NCI-H526 (cell line): Measurements from ENCODE around the gene CNTRL.

Source experiments
- DNase-seq, 2 experiments: peaks; one replicate each; lab custom pipeline; 2025; lab: John Stamatoyannopoulos, UW

Gene CNTRL

DNA sequence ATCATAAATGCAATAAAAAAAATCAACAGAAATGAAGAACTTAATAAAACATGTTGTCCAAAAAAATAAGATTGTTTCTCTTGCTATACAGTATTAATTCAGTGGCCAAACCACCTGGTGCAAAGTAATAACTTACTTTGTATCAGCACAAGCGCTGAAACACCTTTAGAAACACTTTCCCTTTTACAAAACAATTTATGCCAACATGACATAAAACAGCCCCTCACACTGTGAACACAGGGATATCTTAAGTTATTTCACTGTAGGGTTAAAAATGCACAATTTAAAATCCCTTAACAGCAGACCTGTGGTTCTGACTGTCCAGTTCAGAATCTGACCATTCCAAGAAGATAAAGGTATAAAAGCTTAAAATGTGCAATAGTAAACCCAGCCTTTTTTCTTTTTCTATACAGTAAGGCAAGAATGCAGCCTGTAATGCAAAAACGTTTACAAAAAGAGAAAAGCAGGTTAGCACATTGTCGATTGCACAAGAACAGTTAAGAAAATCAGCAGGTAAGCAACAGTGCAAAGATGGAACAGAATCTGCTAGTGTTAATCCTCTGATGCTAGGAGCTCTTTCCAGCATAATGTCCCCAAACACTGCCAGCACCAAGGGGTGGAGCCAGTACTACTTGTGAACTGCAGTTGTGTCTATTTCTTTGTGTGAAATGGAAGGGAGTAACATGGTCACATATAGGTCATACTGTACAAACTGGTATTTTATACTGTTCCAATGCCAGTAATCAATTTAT, 105.4 kb downstream of the CNTRL start:
- no peak for DNase-seq

DNA sequence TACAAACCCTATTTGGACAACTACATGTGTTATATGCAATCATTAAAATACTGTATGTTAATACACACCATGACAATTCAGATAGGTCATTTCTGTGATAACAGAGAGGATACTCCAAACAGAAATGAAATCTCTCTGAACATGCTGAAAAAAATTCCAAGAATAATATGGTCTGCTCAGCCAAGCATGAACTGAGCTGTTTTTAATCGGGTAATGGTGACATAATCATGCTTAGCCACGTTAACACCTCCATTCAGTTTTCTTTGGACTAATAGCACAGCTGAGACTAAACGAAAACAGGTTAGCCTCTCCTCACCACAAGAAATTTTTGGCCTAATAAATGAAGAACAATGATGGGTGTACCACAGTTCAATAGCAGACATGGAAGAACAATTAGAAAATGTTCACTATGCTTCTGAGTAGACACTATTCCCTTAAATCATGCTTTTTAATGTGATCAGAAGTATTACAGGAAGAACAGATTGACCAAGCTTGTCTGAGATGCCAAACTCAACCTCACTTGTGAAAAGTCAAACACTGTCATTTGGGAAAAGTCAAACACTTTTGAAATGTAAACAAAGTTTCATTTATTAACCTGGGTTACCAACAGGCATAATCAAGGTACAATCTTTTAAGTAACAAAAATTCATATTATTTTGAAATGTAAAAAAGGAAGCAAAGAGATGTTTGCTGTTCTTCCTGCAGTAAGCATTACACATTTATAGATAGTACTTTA, 107.5 kb downstream of the CNTRL start:
- DNase-seq: no peak

DNA sequence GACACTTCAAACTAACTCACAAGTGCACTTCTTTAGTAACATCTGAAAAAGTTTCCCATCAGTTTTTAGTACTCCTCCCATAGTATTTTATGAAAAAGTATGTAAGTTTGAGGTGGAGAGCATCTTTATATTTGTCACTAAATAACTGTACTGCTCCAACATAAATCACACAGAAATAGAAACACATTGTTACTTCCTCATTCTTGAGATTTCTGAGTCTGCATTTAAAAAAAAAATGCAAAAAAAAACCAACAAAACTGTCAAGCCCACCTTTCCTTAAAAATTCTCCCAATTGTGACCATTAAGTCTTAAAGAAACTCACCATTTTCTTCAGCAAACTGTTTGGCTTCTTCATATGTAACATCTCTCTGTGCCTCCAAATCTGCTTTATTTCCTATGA, 108.2 kb downstream of the CNTRL start:
- no peak for DNase-seq

DNA sequence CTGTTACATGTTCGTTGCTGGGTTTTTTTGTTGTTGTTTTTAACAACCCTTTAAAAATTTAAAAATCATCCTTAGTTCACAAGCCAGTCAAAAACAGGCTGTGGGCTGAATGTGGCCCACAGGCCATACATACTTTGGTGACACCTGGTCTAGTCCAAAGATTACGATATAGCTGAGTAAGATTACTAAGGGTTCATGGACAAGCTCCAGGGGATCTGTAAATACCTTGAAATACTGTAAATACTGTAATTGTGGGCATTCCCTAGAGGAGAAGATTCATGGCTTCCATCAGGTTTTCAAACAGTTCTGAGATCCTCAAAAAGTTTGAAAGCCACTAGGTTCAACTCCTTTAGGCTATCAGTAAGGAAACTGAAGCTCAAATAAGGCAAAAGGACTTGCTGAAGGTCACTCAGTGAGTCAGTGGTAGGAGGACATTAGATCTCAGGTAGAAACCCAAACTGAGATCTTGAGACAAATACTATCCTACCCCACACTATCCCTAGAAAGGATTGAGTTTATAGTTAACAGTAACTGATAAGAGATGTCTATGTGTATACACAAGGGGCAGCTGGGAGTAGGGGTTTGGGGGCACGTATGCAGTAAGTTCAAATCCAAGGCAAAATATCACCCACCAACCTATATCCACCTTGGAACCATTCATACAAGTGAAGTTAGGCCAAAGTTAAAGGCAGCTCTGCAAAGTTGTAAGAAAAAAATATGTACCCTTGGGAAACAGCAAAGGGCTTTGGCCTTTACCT, 109.1 kb downstream of the CNTRL start:
- no peak for DNase-seq

DNA sequence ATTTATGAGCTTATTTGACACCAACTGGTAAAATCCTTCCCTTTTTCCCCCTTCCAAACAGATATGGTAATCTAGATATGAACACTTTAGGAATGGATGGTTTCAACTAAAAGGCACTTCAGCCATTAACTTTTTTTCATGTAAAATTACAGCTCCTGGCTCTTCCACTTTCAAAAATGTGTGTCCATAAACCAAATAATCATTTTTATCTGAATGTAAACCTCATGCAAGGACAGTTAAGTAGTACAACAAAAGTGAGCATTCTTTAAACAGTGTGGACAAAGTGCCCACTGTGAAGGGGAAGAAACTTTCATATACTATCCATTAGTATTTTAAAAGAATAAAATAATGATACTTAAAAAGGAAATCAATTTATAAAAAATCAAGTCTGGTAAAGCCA, 109.7 kb downstream of the CNTRL start:
- DNase-seq: no peak

DNA sequence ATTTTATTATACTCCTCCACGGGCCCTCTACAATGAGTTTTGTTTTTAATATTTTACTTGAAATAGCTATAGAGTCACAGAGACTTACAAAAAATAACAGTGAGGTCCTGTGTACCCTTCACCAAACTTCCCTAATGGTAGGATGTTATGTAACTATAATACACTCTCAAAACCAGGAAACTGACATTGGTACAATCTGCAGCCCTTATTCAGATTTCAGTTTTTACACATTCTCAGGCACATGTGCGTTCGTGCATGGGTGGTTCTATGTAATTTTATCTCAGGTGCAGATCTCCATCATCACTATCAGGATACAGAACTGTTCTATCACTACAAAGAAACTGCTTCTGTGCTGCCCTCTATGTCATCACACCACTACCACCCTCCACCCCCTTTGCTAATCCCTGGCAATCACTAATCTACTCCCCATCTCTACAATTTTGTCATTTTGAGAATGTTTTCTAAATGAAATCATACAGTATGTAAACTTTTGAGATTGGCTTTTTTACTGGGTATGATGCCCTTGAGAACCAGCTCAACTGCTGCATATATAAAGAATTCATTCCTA, 110.5 kb downstream of the CNTRL start:
- no peak for DNase-seq

DNA sequence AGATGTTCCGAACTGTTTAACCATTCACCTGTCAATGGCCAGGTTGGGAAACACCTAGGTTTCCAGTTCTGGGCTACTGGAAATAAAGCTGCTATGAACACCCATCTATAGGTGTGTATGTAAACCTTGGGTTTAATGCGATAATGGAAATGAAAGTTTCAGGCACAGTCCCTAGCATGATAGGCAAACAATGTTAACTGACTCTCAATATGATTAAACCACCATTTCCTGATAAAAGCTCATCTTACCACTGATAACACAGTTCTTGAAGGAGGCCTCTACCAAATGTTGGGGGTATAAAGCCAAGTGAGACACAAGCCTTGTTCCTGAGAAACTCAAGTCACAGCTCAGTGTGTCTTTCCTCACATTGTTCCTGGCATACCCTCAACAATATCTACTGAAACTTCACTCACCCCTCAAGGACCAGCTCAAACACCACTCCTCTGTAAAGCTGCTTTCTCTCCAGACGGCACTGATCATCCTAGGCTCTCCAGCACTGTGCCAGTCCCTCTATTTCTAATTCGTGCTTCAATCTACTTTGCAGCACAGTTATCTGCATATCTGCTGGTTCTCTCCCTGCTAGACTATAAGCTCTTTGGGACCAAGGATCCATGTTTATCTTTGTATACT, 111.1 kb downstream of the CNTRL start:
- DNase-seq: no peak

DNA sequence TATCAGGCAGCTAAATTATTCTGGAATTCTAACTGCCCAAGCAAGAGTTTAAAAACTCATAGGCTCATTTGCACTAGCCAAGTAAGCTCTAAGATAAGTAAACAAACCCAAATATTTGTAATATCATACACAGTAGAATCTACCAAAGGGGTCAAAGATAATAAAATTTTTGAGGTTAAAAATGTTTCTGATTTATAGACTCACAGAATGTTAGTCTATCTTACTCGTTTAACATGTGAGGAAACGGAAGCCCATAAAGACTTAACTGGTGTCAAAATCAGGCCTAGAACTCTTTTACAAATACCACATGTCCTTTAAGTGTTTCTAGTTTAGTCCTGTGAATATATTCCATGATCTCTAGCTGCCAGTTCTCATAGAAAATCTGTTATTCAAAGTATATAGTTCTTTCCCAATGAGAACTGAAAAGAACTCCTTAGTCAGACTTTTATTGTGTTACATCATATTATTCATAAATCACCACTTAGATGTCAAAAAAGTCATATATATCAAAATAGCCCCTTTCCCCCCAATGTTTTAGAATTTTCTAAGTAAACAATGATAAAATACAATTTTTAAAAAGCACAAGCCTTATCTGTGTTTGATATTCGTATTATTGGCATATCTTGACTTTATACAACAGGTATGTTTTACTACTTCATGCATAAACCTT, 113.0 kb downstream of the CNTRL start:
- DNase-seq: no peak

DNA sequence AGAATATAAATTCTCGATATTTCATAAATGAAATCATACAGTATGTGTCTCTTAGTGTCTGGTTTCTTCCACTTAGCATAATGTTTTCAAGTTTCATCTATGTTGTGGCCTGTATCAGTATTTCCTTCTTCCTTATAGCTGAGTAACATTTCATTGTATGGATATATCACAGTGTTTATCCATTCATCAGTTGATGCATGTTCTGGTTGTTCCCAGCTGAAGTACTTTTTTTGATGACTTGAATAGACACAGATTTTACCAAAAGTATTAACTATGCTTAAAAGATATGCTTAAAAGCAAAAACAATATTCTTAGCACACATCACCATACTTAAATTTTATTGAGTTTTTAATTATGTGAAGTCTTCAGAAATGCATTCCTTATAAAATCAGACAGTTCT, 114.3 kb downstream of the CNTRL start:
- no peak for DNase-seq

DNA sequence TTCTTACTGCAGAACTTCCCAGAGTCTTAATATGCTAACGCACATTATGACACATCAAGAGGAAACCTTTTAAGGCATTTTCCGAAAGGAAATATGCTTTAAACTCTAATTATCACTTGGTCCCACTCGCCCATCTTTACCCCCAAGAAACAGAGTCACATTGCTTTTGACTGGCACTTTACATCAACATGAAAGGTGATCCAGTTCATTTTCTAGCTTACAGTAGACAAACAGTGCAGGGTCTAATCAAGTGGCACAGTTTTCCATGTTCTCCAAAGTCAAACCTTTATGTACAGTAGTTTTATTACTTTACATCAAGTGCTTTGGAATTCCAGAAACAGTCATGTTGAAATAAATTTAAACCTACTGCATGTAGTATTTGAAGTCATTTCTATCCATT, 114.9 kb downstream of the CNTRL start:
- no peak for DNase-seq

DNA sequence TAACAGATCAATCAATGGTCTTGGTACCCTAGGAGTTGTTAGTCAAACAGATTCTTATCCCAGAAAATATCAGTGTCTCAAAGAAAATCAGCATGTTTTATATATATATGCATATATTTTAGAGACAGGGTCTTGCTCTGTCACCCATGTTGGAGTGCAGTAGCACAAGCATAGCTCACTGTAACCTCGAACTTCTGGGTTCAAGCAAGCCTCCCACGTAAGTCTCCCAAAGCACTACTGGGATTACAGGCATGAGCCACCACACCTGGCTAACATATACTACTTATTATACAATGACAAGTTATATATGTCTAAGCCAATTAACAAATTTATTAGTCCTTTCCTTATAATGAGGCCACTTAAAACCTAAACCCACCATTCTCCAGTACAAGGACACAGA, 116.5 kb downstream of the CNTRL start:
- no peak for DNase-seq

DNA sequence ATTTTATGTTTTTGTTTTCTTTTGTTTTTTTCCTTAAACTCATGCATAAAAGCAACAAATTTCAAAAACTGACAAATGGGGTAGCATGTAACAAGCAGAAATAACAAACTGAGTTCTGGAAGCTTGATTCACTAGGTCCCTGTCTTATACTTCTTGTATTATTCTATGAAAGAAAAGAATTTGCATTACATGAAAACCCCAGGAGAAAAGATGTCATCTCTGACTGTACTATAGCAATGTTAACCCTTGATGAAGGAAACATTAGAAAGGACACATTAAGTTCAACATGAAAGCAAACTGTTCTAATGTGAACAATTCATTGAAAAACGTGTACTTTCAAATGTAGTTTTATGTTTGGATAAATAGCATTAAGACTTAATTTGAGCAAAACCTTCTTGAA, 117.8 kb downstream of the CNTRL start:
- no peak for DNase-seq

DNA sequence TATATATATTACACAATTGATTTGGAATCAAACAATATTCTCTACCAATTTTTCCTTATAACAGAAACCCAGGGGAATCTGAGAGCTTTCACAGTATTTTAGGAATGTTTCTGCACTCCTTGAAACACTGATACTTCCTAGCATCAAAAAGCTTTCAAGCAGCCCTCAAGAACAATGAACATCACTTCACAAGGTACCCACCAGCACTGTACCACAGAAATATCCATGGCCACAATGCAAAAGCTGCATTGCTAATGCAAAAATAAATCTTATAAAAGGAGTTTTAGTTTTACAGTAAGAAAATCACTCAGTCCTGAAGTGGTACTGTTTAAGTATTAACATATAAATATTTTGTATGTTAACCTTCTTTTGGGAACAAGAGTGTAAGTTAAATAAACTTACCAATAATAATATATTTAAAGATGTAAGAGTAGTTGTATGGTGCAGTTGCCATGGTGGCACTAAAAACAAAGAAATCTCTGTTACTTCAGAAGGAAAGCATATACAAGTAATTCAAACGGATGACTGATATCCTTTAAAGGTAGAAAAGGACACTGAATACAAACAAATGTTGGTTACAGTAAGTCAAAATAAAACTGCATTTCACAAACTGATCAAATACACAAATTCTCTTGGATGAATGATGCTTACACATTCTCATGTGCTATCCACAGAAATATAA, 118.3 kb downstream of the CNTRL start:
- no peak for DNase-seq

DNA sequence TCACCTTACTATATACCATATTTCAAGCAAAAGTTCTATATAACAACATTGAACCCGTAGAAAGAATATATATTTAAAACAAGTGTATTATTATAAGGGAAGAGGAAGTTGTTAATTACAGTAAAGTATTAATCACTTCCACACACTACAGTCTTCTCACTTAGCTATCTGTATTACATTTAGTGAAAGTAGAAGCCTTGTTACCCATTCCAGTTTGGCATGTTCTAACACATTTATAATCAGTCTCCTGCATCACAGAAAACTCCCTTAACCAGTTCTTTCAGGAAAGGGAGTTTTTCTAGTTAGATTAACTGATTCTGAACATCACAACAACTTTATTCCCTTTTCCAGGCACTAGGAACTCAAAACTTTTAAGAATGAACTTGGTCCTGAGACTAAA, 120.0 kb downstream of the CNTRL start:
- DNase-seq: no peak

DNA sequence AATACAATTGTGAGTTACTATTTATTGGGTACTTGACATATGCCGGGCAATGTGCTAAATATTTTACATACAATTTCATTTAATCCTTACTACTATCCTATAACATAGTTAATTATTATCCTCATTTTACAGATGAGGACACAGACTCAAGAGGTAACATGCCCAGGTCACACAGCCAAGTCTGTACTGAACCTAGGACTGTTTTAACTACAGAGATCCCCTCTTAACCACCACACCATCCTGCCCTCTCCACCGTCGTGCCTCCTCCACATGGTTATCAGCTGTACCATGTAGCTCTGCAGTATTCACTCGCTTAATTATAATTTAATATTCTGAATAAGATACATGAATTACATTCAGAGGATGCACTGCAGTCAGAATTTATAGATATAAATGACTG, 121.6 kb downstream of the CNTRL start:
- DNase-seq: no peak

DNA sequence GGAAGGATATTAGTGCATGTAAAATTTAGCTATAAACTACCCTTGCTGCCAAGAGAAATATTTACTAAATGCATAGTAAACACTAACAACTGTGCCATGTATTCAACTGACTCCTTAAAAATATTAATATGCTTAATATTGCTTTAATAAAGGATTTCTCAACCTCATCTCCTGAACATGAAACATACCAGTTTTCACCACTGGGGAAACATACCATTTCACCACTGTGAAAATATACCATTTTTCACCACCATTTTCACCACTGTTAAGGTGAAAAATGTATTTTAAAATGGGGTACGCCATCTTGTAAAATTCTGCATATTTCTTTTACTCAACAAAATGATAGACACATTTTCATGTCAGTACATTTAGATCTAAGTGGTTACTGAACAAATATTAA, 122.4 kb downstream of the CNTRL start:
- no peak for DNase-seq

DNA sequence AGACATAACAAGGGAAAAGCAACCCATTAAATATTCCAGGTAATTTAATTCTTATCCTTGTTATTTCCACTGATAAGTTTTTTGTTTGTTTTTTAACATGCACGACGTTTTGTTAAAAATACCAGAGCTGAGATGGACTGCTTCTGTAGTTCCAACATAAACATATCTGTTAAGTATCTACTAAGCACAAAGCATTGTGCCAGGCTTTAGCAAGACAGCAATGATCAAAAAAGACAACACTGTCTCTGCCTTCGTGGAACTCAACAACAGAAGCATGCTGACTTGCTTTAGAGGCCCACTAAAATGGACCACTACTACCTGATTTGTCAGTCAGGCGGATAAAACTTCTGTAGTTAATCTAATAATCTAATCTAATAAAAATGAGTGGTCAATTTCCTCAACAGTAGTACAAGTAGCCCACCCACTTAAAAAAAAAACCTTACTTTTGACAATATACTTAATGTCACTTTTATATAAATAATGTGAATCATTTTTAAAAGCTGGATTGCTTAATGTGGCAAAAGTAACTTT, 123.8 kb downstream of the CNTRL start:
- no peak for DNase-seq

DNA sequence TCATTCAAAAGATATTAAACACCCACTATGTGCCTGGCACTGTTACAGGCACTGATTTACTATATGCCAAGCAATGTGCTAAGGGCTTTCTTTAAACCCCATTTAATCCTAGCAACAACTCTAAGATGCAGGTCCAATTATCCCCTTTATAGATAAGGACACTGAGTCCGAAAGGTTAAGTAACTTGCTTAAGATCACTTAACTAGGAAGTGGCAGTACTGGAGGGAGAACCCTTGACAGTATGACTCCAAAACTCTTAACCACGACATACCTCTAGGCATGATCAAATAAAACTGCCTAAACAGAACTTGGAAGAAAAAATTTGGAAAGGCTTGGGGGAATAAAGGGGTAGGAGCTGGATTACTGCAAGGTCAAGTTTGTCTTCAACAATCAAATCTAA, 125.2 kb downstream of the CNTRL start:
- no peak for DNase-seq

DNA sequence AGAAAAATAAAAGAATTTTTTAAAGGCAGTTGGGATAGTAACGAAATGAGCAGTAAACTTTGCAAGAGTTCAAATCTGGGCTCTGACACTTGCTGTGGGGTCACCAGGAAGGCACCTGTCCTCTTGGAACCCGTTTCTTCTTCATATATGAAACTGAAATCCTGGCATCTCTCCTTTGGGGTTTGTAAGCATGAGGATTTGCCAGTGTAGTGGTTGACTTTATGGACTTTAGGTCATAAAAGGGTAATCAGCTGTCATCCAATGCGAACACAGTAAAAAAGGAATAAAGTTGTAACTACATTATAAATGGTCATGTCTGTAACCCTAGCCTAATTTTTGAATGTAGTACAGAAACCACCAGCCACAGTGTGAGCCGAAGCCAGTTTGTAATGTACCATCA, 125.6 kb downstream of the CNTRL start:
- DNase-seq: no peak

DNA sequence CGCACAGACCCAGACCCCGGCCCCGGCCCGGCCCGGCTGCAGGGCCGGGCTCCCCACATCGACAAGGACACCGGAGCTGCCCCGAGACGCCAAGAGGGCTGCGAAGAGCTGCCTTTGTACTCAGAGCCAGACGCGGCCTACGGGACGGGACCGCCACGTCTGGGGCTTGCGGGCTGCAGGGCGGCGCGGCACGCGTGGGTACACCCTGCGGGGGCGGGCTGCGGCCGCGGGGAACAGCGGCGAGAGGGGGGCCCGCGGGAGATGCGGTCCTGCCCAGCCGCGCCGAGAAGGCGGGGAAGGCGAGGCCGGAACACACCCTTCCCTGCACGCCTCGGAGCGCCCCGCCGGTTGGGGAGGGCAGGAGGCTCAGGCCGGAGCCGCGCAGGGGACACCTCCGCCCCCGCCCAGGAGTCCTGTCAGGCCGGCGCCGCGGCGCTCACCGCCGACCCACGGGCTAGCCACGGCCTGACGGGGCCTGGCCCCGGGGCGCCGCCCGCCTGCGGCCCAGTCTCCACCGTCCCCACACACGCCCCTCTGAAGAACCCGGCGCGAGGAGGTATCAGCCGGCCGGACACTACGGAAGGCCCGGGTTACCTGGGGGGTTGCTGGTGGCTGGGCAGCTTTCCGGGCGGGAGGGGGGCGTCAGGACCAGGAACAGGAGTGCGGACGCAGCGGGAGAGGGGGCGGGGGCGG, 126.4 kb downstream of the CNTRL start:
- DNase-seq: peak; percentile 26 to 56
